Amniotic epithelial cell (primary cell): Measurements from ENCODE around the gene CHID1.

Experiments used
- DNase-seq: peaks from one replicate; pipeline ENCODE4 v3.0.0-alpha.2; 2010; ENCODE audit warnings: low read depth

Gene CHID1

GRCh38 chr11:910589-911030 lies at the start of gene CHID1:
Gene CHID1, minus strand, starts transcription at chr11:910810. Its CDS starts 5,994 bp downstream, at chr11:904816.
- peak; percentile 72 for DNase-seq

DNA sequence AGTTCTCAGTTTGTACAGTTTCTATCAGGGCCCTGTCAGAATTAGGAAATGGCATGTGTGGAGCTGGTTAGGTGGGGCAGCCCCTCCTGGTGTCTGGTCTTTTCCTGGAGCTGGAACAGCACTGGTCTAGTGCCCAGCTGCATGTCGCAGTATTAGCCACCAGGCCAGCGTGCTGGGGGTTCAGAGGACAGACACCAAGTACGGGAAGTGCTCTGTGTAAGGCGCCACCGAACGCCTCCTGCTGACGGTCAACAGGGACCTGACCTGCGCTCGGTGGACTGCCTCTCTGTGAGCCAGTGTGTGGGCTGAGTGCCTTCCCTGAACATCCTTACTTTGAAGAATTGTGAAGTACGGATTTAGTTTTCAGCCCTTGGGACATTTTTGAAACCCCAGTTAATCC lies 49.0 kb upstream of the CHID1 start:
- DNase-seq: no peak

DNA sequence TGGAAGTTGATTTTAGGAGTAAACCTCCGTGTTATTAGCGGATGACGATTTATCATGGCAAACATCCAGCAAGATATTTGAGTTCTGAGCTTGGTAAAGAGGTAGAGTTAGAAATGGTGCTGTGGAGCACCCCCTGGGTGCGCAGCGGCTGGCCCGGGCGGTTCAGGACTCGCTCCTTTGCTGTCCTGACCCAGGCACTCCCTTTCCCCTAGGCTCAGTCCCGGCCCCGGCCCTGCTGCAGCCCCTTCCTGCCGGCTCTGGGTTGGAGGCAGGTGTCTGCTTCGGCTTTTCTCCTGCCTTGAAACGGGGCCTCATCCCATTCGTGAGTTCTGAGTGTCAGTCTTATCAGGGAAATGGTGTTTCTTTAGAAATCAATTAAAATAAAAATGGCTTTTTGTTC lies 48.4 kb upstream of the CHID1 start:
- no peak for DNase-seq

DNA sequence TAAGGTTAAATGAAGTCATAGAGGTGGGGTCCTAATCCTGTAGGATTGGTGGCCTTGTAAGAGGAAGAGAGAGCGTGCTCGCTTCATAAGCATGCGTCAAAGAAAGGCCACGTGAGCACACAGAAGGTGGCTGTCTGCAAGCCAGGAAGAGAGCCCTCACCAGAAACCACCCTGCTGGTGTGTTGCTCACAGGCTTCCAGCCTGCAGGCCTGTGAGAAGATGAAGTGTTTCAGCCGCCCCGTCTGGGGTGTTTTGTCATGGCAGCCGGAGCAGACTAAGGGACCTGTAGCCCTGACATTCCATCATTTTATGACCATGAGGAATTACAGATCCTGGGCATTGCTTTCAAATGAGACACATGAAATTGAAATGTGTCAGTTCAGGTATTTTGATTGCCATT lies 47.5 kb upstream of the CHID1 start:
- DNase-seq: no peak

- DNase-seq: no peak
These were observed 46.8 kb upstream of the CHID1 start for GRCh38 chr11:957212-957920.

DNA sequence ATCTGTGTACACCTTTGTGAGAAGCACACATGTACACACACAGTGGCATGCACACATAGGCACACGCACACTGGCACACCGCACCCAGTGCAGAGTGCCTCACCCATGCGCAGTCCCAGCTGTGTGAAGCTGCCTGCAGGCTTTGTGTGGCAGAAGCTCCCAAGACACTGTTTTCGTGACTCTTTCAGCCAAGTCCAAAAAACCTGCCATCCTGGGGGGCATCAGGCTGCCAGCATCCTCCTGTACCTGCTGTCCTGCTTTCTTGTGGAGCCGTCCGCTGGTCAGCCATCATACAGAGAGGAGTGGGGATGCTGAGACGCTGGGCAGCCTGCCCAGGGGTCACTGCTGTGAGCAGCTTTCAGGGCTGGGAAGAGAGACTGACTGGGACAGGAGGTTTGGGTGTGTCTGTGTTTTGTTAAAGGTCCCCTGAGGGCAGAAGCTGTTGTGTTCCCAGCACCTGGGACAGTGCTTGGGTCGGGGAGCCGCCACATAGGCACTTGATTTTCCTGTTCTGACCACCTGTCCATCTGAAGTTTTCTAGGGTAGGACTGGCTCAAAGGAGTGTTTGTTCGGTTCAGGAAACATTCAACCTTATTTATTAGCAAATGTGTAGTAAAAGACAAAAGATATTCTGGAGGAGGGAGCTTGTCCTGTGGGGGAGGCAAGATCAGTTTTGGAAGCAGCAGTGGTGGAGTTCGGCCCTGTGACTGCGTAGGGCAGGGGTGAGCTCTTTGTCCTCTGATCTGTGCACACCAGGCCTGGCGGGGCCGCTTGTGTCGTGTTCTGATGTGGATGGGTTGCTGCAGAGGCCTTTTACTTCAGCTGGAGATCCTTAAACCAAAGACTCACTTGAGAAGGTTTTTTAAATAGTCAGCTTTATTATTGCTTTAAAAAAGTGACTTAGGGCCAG lies 44.8 kb upstream of the CHID1 start:
- no peak for DNase-seq

GRCh38 chr11:954392-955153 lies 44.0 kb upstream of the CHID1 start:
- no peak for DNase-seq

- no peak for DNase-seq
These were observed 42.9 kb upstream of the CHID1 start for GRCh38 chr11:953512-953911.

- DNase-seq: peak; percentile 60
These were observed 42.1 kb upstream of the CHID1 start for GRCh38 chr11:952406-953385.

DNA sequence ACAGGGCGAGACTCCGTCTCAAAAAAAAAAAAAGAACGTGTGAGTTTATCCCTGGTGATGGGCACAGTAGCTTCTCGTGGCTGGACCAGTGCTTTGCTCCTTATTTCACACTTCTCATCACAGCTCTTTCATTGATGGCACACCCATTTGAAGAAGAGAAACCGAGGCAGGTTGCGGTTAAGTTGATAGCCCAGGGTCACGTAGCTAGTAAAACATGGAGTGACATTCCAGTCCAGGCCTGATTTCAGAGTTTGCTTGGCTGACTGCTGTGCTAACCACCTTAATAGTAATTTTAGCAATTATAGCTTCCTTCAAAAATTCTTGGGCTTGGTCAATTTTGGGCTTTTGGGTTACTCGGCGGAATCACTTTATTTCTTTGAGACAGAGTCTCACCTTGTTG lies 40.9 kb upstream of the CHID1 start:
- DNase-seq: no peak

DNA sequence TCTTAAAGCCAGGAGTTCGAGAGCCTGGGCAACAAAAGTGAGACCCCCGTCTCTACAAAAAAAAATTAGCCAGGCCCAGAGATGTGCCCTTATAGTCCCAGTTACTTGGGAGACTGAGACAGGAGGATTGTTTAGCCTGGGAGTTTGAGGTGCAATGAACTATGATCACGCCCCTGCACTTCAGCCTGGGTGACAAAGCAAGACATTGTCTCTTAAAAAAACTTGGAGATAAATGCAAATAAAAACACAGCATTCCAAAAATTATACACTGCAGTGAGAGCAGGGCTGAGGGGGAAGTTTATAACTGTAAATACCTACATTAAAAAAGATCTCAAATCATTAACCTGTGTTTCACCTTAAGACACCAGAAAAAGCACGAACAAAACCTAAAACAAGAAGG lies 37.1 kb upstream of the CHID1 start:
- DNase-seq: no peak

GRCh38 chr11:945986-946385 lies 35.4 kb upstream of the CHID1 start:
- DNase-seq: peak; percentile 81

GRCh38 chr11:944711-945470 lies 34.3 kb upstream of the CHID1 start:
- DNase-seq: peak; percentile 74

GRCh38 chr11:942823-943222 lies 32.2 kb upstream of the CHID1 start:
- peak; percentile 83 for DNase-seq

- DNase-seq: no peak
These were observed 30.0 kb upstream of the CHID1 start for GRCh38 chr11:940496-941135.

DNA sequence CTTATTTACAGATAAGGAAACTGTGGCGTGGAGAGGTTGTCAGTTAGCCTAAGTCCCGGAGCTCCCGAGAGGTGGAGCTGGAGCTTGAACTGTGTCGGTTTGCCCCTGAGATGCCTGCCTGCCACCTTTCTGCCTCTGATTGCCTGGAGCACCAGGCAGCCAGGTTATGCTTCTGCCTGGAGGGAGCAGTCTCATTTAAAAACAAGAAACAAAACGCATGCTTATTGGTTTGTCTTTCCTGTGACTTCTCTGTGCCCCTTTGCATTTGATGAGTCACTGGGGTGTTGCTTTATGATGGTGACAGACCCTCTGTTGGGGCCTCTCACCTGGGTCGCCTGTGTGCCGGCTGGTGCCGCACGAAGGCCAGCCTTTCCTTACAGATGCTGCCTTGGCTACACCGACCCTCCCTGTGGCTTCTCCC lies 27.2 kb upstream of the CHID1 start:
- no peak for DNase-seq

DNA sequence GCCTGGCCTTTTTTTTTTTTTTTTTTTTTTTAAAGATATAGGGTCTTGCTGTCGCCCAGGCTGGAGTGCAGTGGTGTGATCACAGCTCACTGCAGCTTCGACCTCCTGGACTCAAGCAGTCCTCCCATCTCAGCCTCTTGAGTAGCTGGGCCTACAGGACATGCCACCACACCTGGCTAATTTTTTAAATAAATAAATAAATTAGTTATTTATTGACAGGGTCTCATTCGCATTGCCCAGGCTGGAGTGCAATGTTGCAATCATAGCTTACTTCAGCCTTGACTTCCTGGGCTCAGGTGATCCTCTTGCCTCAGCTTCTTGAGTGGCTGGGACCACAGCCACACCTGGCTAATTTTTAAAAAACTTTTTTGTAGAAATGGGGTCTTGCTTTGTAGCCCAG lies 25.6 kb upstream of the CHID1 start:
- DNase-seq: no peak

- DNase-seq: no peak
These were observed 23.9 kb upstream of the CHID1 start for GRCh38 chr11:934527-934926.

DNA sequence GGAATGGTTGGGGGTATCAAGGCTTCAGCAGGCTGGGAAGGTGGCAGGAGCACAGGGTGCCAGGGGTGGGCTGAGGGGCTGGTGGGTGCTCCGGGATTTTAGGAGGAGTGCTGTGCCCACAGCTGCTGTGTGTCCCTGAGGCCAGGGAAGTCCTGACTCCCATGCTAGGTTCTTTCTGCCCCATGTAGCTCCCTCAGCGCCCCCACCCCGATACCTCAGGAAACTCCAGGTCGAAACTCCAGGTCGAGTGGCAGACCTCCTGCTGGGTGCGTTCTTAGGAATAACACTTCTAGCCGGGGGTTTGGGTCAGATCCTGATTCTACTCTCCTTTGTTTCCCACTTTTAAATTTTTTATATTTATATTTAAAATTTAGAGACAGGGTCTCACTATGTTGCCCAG lies 23.3 kb upstream of the CHID1 start:
- no peak for DNase-seq
